ENCODE measurements around the gene PEX6.

PEX6 gene

GRCh38 chr6:42915732-42916131 is 63.2 kb downstream of the PEX6 start, which contains the start of gene PTCRA:
PTCRA (plus strand) TSS chr6:42916053; CDS start chr6:42916070, 17 bp downstream.
- H3K27ac Mint-ChIP-seq, result no peak within 1 kb of the TSS
- no peaks in the 10 kb centered on the region for H3K9me3 Mint-ChIP-seq (ENCODE audit: low read depth)
- H3K4me1 Mint-ChIP-seq (ENCODE audit: low read depth), result peaks cover 4% of the 10 kb centered on the region

GRCh38 chr6:42914546-42914945 is 64.4 kb downstream of the PEX6 start:
- H3K4me3 Mint-ChIP-seq, result no peak overlapping the region
- H3K9me3 Mint-ChIP-seq (ENCODE audit: low read depth), result no peaks in the 10 kb centered on the region
- no peaks in the 10 kb centered on the region for H3K36me3 Mint-ChIP-seq
- H3K4me1 Mint-ChIP-seq (ENCODE audit: low read depth), result peaks cover 4% of the 10 kb centered on the region
- H3K27ac Mint-ChIP-seq, result no peak overlapping the region
- peaks cover 6% of the 10 kb centered on the region for H3K27me3 Mint-ChIP-seq

More at GRCh38 chr6:42915732-42916131, 63.2 kb downstream of the PEX6 start, which contains the start of gene PTCRA:
- Mint-ChIP-seq H3K27me3 (peaks cover 6% of the 10 kb centered on the region), H3K36me3 (no peaks in the 10 kb centered on the region), H3K4me3 (no peak within 1 kb of the TSS)

Measured in activated naive CD8-positive, alpha-beta T cell (primary cell).